ENCODE results near the gene SHROOM4.

GRCh38 chrX:50827996-50828395 is 14.0 kb upstream of the SHROOM4 start:
- no peak for TF ChIP-seq CTCF (IDR thresholded peaks at IDR 0.05)
- no peak for TF ChIP-seq EZH2 (IDR thresholded peaks at IDR 0.05; ENCODE audit: borderline replicate concordance, insufficient read depth, low read depth, low read length, poor library complexity, severe bottlenecking)
